IPS-20b (cell line): ENCODE data around the gene EVL.

Experiments used
- H3K27ac ChIP-seq: one replicate; pipeline ENCODE4 v1.5.1; 2013; ENCODE audit warnings: low read length
- H3K27me3 ChIP-seq: 2 replicates; pipeline ENCODE4 v1.6.1; 2013; ENCODE audit warnings: mild to moderate bottlenecking, low read length, inconsistent platforms; ENCODE audit not compliant: insufficient read depth
- H3K36me3 ChIP-seq: 2 replicates; pipeline ENCODE4 v1.6.1; 2013; ENCODE audit warnings: low read depth, mild to moderate bottlenecking, inconsistent platforms, low read length, moderate library complexity; ENCODE audit not compliant: insufficient read depth
- H3K4me1 ChIP-seq: 2 replicates; pipeline ENCODE4 v1.6.1; 2013; ENCODE audit warnings: mild to moderate bottlenecking, control low read depth, inconsistent platforms, low read length, moderate library complexity; ENCODE audit not compliant: insufficient read depth
- H3K4me3 ChIP-seq: 2 replicates; pipeline ENCODE4 v1.5.1; 2013; ENCODE audit warnings: mild to moderate bottlenecking, low read length, inconsistent platforms
- H3K9ac ChIP-seq: 2 replicates; pipeline ENCODE4 v1.6.1; 2013; ENCODE audit warnings: low read depth, mild to moderate bottlenecking, inconsistent platforms, low read length, moderate library complexity
- H3K9me3 ChIP-seq: 2 replicates; pipeline ENCODE4 v1.6.1; 2013; ENCODE audit warnings: mild to moderate bottlenecking, low read depth, low read length, inconsistent platforms; ENCODE audit not compliant: insufficient read depth

EVL gene

DNA sequence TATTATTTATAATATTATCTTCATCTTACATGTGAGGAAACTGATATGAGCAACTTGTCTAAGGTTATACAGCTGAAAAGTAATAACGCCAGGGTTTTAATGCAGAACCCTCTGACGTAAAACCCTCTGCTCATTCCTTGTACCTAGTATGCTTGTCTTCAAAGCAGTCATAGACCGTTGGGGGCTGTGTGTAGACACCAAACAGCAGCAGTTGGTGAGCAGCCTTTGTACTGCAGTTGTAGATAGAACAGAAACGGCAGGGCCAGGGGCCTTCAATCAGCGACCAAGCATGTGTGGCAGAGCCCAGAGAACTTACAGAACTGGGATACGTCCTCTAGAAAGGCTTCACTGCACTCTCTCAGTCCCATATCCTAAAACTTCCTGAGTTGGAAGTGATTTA, 28.1 kb downstream of the EVL start:
- H3K9ac ChIP-seq: no peak overlapping the region
- no peak overlapping the region for H3K27ac ChIP-seq
- H3K9me3 ChIP-seq: no peaks in the 10 kb centered on the region
- H3K36me3 ChIP-seq: peaks cover 13% of the 10 kb centered on the region
- no peak overlapping the region for H3K4me3 ChIP-seq
- no peaks in the 10 kb centered on the region for H3K4me1 ChIP-seq
- no peaks in the 10 kb centered on the region for H3K27me3 ChIP-seq

DNA sequence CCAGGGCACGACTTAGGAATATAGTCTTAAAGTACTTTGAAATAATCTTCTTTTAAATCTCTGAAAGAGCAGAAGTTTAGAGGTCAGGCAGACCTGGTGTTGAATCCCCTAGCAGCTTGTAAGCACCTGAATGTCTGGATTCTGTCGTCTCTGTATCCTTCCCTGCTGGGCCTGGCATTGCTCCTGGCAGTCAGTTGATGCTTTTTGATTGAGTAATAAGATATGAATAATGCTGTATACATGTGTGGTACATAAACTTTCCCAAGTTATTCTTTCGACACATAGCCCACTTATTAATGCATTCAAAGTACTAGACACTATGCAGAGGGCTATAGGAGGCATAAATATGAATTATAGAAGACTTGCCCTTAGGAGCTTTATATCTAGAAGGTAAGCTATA, 31.4 kb downstream of the EVL start:
- no peaks in the 10 kb centered on the region for H3K9me3 ChIP-seq
- H3K9ac ChIP-seq: no peak overlapping the region
- no peaks in the 10 kb centered on the region for H3K27me3 ChIP-seq
- no peak overlapping the region for H3K27ac ChIP-seq
- H3K4me3 ChIP-seq: no peak overlapping the region
- H3K4me1 ChIP-seq: no peaks in the 10 kb centered on the region
- H3K36me3 ChIP-seq: peaks cover 14% of the 10 kb centered on the region

DNA sequence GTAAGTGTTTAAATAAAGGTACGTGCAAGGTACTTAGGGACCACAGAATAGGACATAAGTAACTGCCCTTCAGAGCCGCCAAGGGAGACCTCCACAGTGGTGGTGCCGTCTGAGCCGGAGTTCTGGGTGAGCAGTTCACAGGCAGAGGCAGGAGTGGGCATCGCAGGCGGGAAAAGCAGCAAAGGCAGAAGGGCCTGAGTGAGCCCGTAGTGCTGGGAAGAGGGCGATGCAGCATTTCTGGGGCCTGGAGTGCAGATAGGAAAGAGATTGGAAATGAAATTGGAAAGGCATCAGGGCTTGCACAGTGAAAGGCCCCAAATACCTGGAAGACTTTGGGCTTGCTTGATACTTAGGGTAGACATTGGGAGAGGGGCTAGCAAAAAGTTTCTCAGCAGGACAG, 32.9 kb downstream of the EVL start:
- Histone ChIP-seq H3K4me3 (no peak overlapping the region), H3K9me3 (no peaks in the 10 kb centered on the region), H3K36me3 (peaks cover 14% of the 10 kb centered on the region), H3K9ac (no peak overlapping the region), H3K27ac (no peak overlapping the region), H3K27me3 (no peaks in the 10 kb centered on the region), H3K4me1 (no peaks in the 10 kb centered on the region)

GRCh38 chr14:100100032-100100703, 34.9 kb downstream of the EVL start:
- Histone ChIP-seq H3K4me1 (no peaks in the 10 kb centered on the region), H3K27ac (no peak overlapping the region), H3K4me3 (no peak overlapping the region), H3K36me3 (peaks cover 14% of the 10 kb centered on the region), H3K9me3 (no peaks in the 10 kb centered on the region), H3K27me3 (no peaks in the 10 kb centered on the region), H3K9ac (no peak overlapping the region)

GRCh38 chr14:100102156-100102785, 37.0 kb downstream of the EVL start:
- Histone ChIP-seq H3K27me3 (no peaks in the 10 kb centered on the region), H3K9ac (no peak overlapping the region), H3K9me3 (no peaks in the 10 kb centered on the region), H3K4me3 (no peak overlapping the region), H3K36me3 (peaks cover 13% of the 10 kb centered on the region), H3K27ac (no peak overlapping the region), H3K4me1 (no peaks in the 10 kb centered on the region)

GRCh38 chr14:100103250-100104005, 38.2 kb downstream of the EVL start:
- no peak overlapping the region for H3K9ac ChIP-seq
- peaks cover 2% of the 10 kb centered on the region; the same call in 1 of the 2 replicates for H3K36me3 ChIP-seq

DNA sequence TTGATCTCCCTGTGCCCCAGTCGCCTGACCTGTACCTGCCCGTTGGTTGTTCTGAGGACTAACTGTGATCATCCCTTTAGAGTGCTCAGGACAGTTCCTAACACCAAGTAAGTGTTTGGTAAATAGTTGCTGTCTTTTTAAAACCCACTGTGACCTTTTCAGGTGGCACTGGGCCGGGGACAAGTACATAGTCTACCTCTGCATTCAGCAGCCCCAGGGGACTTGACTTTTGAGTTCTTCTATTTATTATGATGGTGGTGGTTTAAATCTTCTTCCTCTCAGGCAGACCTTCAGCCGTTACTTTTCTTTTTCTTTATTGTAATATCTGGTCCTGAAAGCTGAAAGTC, 38.8 kb downstream of the EVL start:
- Histone ChIP-seq H3K4me1 (0 out of 2 replicates have a peak, but pooled peaks cover 3% of the 10 kb centered on the region), H3K27ac (no peak overlapping the region), H3K36me3 (no peaks in the 10 kb centered on the region)

More at GRCh38 chr14:100103250-100104005, 38.2 kb downstream of the EVL start:
- Histone ChIP-seq H3K4me3 (no peak overlapping the region), H3K27ac (no peak overlapping the region), H3K27me3 (no peaks in the 10 kb centered on the region), H3K4me1 (0 out of 2 replicates have a peak, but pooled peaks cover 3% of the 10 kb centered on the region), H3K9me3 (no peaks in the 10 kb centered on the region)

GRCh38 chr14:100104523-100105300, 39.5 kb downstream of the EVL start:
- H3K27me3 ChIP-seq: no peaks in the 10 kb centered on the region
- H3K27ac ChIP-seq: no peak overlapping the region
- no peak overlapping the region for H3K4me3 ChIP-seq
- no peaks in the 10 kb centered on the region for H3K36me3 ChIP-seq
- 0 out of 2 replicates have a peak, but pooled peaks cover 3% of the 10 kb centered on the region for H3K4me1 ChIP-seq
- H3K9me3 ChIP-seq: no peaks in the 10 kb centered on the region
- H3K9ac ChIP-seq: no peak overlapping the region

More for the DNA sequence above, 38.8 kb downstream of the EVL start:
- no peaks in the 10 kb centered on the region for H3K27me3 ChIP-seq
- no peak overlapping the region for H3K9ac ChIP-seq
- H3K9me3 ChIP-seq: no peaks in the 10 kb centered on the region
- no peak overlapping the region for H3K4me3 ChIP-seq

DNA sequence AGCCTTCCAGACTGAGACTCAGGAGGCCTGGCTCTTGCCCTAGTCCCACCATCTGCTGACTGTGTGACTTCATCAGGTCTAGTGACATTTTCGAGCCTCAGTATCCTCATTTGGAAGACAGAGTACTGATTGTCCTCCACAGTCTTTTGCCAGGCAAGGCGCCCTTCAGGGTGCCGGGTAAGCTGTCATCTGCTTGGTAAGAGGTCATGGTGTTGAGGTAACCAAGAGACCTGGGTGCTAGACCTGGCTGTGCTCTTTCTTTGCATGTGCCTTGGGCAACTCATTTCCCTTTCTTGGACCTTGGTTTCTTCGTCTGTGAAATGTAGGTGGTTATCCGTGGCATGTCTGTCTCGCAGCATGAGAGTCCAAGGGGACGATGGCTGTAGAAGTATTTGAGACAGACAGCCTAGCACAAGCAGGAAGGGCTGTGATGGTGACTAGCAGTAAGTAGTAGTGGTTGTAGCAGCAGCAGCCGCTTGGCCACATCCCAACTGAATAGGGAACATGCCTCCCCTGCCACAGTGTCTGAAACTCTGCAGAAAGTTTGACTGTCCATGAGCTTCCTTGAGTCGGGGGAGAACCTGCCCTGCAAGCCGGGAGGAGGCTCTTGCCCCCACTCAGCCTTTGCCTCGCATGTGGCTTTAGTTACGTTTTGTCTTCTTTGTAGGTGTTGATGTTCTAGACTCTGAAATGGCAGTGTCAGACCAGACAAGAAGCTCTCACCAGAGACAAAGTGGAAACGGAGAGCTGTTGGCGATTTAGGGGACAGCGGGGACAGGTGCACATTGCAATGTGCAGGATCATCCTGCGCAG, 40.3 kb downstream of the EVL start:
- no peak overlapping the region for H3K4me3 ChIP-seq
- H3K9me3 ChIP-seq: no peaks in the 10 kb centered on the region
- no peak overlapping the region for H3K27ac ChIP-seq
- H3K9ac ChIP-seq: no peak overlapping the region
- no peaks in the 10 kb centered on the region for H3K27me3 ChIP-seq
- H3K4me1 ChIP-seq: 0 out of 2 replicates have a peak, but pooled peaks cover 3% of the 10 kb centered on the region
- no peaks in the 10 kb centered on the region for H3K36me3 ChIP-seq

GRCh38 chr14:100106250-100107112, 41.3 kb downstream of the EVL start:
- H3K9ac ChIP-seq: no peak overlapping the region
- H3K27ac ChIP-seq: no peak overlapping the region
- no peaks in the 10 kb centered on the region for H3K9me3 ChIP-seq
- no peaks in the 10 kb centered on the region for H3K27me3 ChIP-seq
- no peaks in the 10 kb centered on the region for H3K36me3 ChIP-seq
- H3K4me3 ChIP-seq: no peak overlapping the region
- H3K4me1 ChIP-seq: 0 out of 2 replicates have a peak, but pooled peaks cover 3% of the 10 kb centered on the region
